KMS-11 (cell line): Measurements from ENCODE around the gene MALT1.

Experiments
- H2AFZ ChIP-seq: fragments of 200-600 bp; sonication (generic); 2 replicates; pipeline ENCODE4 v1.6.1; 2016; ENCODE audit warnings: antibody characterized with exemption, mixed run types, low read depth
- H3K27ac ChIP-seq: fragments of 200-600 bp; sonication (generic); 2 replicates; pipeline ENCODE4 v1.6.1; 2016; ENCODE audit warnings: mild to moderate bottlenecking, mixed run types
- H3K27me3 ChIP-seq: fragments of 200-600 bp; sonication (generic); 2 replicates; pipeline ENCODE4 v1.6.1; 2017; ENCODE audit warnings: mild to moderate bottlenecking, low read depth, mixed run types, moderate library complexity; ENCODE audit not compliant: insufficient read depth
- H3K36me3 ChIP-seq: fragments of 200-600 bp; sonication (generic); 2 replicates; pipeline ENCODE4 v1.6.1; 2017; ENCODE audit warnings: mild to moderate bottlenecking, mixed run types; ENCODE audit not compliant: insufficient read depth
- H3K4me1 ChIP-seq: fragments of 200-600 bp; sonication (generic); 2 replicates; pipeline ENCODE4 v1.6.1; 2016; ENCODE audit warnings: mild to moderate bottlenecking, low read depth, mixed run types; ENCODE audit not compliant: poor library complexity, severe bottlenecking
- H3K4me2 ChIP-seq: fragments of 200-600 bp; sonication (generic); 2 replicates; pipeline ENCODE4 v1.7.0; 2016; ENCODE audit warnings: mild to moderate bottlenecking, mixed run types
- H3K4me3 ChIP-seq: fragments of 200-600 bp; sonication (generic); IDR thresholded peaks from 2 replicates; pipeline ENCODE4 v1.6.1; 2017; ENCODE audit warnings: low read depth, low read length, mixed read lengths; ENCODE audit not compliant: insufficient read depth
- H3K79me2 ChIP-seq: fragments of 200-600 bp; sonication (generic); 2 replicates; pipeline ENCODE4 v1.6.1; 2016; ENCODE audit warnings: low read depth, mixed run types; ENCODE audit not compliant: insufficient read depth
- H3K9ac ChIP-seq: fragments of 200-600 bp; sonication (generic); 2 replicates; pipeline ENCODE4 v1.6.1; 2016; ENCODE audit warnings: mild to moderate bottlenecking, mixed run types
- H4K20me1 ChIP-seq: fragments of 200-600 bp; sonication (generic); 2 replicates; pipeline ENCODE4 v1.6.1; 2016; ENCODE audit warnings: mild to moderate bottlenecking, mixed run types; ENCODE audit not compliant: insufficient read depth
- TF ChIP-seq, protein P1 (sequence below): fragments of 200-600 bp; sonication (generic); conservative IDR thresholded peaks from 2 replicates; pipeline ENCODE4 v1.6.1; 2017; ENCODE audit warnings: low read depth, mild to moderate bottlenecking, antibody characterized with exemption, low read length, moderate library complexity, mixed read lengths

MALT1 gene

GRCh38 chr18:58671632-58672564 lies 633 bp downstream of the MALT1 start:
- H3K79me2 ChIP-seq: peaks cover 50% of the 10 kb centered on the region

GRCh38 chr18:58674159-58674558 lies 2.9 kb downstream of the MALT1 start:
- H2AFZ ChIP-seq: no peak overlapping the region
- H3K27ac ChIP-seq: no peak overlapping the region
- H3K27me3 ChIP-seq: no peaks in the 10 kb centered on the region
- H3K9ac ChIP-seq: no peak overlapping the region
- peaks cover 64% of the 10 kb centered on the region for H3K4me1 ChIP-seq
- H3K36me3 ChIP-seq: no peaks in the 10 kb centered on the region
- H3K4me3 ChIP-seq: no peak overlapping the region
- H4K20me1 ChIP-seq: no peaks in the 10 kb centered on the region
- peak overlapping the region; percentile 84; the same call in 1 of the 2 replicates for H3K4me2 ChIP-seq
- TF ChIP-seq, protein P1, sequence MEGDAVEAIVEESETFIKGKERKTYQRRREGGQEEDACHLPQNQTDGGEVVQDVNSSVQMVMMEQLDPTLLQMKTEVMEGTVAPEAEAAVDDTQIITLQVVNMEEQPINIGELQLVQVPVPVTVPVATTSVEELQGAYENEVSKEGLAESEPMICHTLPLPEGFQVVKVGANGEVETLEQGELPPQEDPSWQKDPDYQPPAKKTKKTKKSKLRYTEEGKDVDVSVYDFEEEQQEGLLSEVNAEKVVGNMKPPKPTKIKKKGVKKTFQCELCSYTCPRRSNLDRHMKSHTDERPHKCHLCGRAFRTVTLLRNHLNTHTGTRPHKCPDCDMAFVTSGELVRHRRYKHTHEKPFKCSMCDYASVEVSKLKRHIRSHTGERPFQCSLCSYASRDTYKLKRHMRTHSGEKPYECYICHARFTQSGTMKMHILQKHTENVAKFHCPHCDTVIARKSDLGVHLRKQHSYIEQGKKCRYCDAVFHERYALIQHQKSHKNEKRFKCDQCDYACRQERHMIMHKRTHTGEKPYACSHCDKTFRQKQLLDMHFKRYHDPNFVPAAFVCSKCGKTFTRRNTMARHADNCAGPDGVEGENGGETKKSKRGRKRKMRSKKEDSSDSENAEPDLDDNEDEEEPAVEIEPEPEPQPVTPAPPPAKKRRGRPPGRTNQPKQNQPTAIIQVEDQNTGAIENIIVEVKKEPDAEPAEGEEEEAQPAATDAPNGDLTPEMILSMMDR: no peak
- H3K79me2 ChIP-seq: peaks cover 72% of the 10 kb centered on the region

More at GRCh38 chr18:58671632-58672564, 633 bp downstream of the MALT1 start:
- TF ChIP-seq, protein P1: no peak
- Histone ChIP-seq H3K27me3 (no peaks in the 10 kb centered on the region), H3K4me2 (peak overlapping the region; percentile 84), H3K27ac (peak overlapping the region; percentile 74), H4K20me1 (no peaks in the 10 kb centered on the region), H3K36me3 (no peaks in the 10 kb centered on the region), H3K4me3 (no peak overlapping the region), H2AFZ (peak overlapping the region; percentile 33; the same call in 1 of the 2 replicates), H3K9ac (peak overlapping the region; percentile 70), H3K4me1 (peaks cover 65% of the 10 kb centered on the region)

DNA sequence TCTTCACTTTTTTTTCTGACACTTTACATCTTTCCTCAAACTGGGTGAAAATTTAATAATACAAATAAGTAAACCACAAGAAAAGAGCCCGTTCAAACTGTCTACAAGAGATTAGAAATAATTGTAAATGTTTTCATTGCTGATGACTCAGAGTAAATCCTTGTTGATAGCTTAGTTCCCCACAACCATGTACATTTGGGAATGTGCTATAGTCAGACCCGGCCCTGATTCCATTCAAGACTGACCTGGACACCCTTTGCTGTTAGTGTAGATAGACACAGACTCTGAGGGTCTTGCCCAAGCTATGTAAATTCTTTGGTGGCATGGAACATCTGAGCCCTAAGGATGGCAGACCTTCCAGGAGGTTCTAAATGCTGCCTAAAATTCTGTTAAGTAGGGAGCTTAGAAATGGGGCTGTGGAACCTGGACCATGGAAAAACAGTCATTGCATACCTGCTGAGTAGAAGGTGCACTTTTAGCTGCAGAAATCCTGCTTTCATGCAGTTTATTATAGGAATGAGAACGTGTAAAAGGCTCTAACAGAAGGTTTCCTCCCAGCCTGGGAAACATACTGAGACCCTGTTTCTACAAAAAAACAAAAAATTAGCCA lies 3.7 kb downstream of the MALT1 start:
- H2AFZ ChIP-seq: no peak overlapping the region
- H4K20me1 ChIP-seq: 0 out of 2 replicates have a peak, but pooled peaks cover under 1% of the 10 kb centered on the region
- H3K9ac ChIP-seq: no peak overlapping the region
- no peaks in the 10 kb centered on the region for H3K36me3 ChIP-seq
- H3K27ac ChIP-seq: no peak overlapping the region
- TF ChIP-seq, protein P1: no peak
- peaks cover 56% of the 10 kb centered on the region for H3K4me1 ChIP-seq
- peaks cover 80% of the 10 kb centered on the region for H3K79me2 ChIP-seq
- H3K4me3 ChIP-seq: no peak overlapping the region
- H3K4me2 ChIP-seq: no peak overlapping the region
- H3K27me3 ChIP-seq: no peaks in the 10 kb centered on the region

GRCh38 chr18:58676270-58676669 lies 5.0 kb downstream of the MALT1 start:
- Histone ChIP-seq H2AFZ (no peak overlapping the region), H3K4me1 (peaks cover 47% of the 10 kb centered on the region), H3K79me2 (peaks cover 90% of the 10 kb centered on the region), H4K20me1 (0 out of 2 replicates have a peak, but pooled peaks cover 4% of the 10 kb centered on the region), H3K27ac (no peak overlapping the region), H3K36me3 (no peaks in the 10 kb centered on the region), H3K4me2 (no peak overlapping the region), H3K9ac (no peak overlapping the region), H3K4me3 (no peak overlapping the region), H3K27me3 (no peaks in the 10 kb centered on the region)
- TF ChIP-seq, protein P1: no peak
